ENCODE results near the gene RASSF5.

- TF ChIP-seq, protein P1, sequence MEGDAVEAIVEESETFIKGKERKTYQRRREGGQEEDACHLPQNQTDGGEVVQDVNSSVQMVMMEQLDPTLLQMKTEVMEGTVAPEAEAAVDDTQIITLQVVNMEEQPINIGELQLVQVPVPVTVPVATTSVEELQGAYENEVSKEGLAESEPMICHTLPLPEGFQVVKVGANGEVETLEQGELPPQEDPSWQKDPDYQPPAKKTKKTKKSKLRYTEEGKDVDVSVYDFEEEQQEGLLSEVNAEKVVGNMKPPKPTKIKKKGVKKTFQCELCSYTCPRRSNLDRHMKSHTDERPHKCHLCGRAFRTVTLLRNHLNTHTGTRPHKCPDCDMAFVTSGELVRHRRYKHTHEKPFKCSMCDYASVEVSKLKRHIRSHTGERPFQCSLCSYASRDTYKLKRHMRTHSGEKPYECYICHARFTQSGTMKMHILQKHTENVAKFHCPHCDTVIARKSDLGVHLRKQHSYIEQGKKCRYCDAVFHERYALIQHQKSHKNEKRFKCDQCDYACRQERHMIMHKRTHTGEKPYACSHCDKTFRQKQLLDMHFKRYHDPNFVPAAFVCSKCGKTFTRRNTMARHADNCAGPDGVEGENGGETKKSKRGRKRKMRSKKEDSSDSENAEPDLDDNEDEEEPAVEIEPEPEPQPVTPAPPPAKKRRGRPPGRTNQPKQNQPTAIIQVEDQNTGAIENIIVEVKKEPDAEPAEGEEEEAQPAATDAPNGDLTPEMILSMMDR (IDR thresholded peaks at IDR 0.05): no peak
- no peak for TF ChIP-seq POLR2A (IDR thresholded peaks at IDR 0.05)
- no peak for TF ChIP-seq POLR2AphosphoS5 (IDR thresholded peaks at IDR 0.05)
Observed at GRCh38 chr1:206463911-206464310, 43.4 kb upstream of the RASSF5 start.
